IPS-NIHi7 (cell line): ENCODE measurements around the gene ERRFI1.
"Not testable (repeated sequence)": the region's sequence is repeated elsewhere in the genome, so short reads cannot be mapped to it uniquely, and the experiment has no call there.

Experiments
- DNase-seq: peaks from one replicate; pipeline ENCODE4 v3.0.0; 2012; ENCODE audit warnings: mixed read lengths; ENCODE audit errors: extremely low spot score

The ERRFI1 gene

GRCh38 chr1:8026153-8026975 lies at the start of gene ERRFI1:
Gene ERRFI1, minus strand, starts transcription at chr1:8026309. Its CDS starts 10,690 bp downstream, at chr1:8015619.
- peak; percentile 95 for DNase-seq

GRCh38 chr1:8075511-8076051 lies 49.5 kb upstream of the ERRFI1 start:
- DNase-seq: no peak

GRCh38 chr1:8073112-8073855 lies 47.2 kb upstream of the ERRFI1 start:
- DNase-seq: no peak

- peak; percentile 30 for DNase-seq
Measured at GRCh38 chr1:8070381-8070811, 44.3 kb upstream of the ERRFI1 start.

GRCh38 chr1:8069614-8070320 lies 43.7 kb upstream of the ERRFI1 start:
- not testable (repeated sequence) for DNase-seq

GRCh38 chr1:8065369-8065768 lies 39.3 kb upstream of the ERRFI1 start:
- DNase-seq: no peak

- DNase-seq: peak; percentile 17
Measured at GRCh38 chr1:8063298-8064036, 37.4 kb upstream of the ERRFI1 start.

GRCh38 chr1:8062861-8063260 lies 36.8 kb upstream of the ERRFI1 start:
- no peak for DNase-seq

- no peak for DNase-seq
Measured at GRCh38 chr1:8061673-8062386, 35.7 kb upstream of the ERRFI1 start.

- DNase-seq: no peak
Measured at GRCh38 chr1:8061210-8061609, 35.1 kb upstream of the ERRFI1 start.

GRCh38 chr1:8059161-8059622 lies 33.1 kb upstream of the ERRFI1 start:
- DNase-seq: no peak

- DNase-seq: not testable (repeated sequence)
Measured at GRCh38 chr1:8057779-8058178, 31.7 kb upstream of the ERRFI1 start.

GRCh38 chr1:8055973-8056372 lies 29.9 kb upstream of the ERRFI1 start:
- no peak for DNase-seq

- DNase-seq: no peak
Measured at GRCh38 chr1:8053878-8054567, 27.9 kb upstream of the ERRFI1 start.

- DNase-seq: no peak
Measured at GRCh38 chr1:8051650-8052049, 25.5 kb upstream of the ERRFI1 start.

GRCh38 chr1:8049229-8049628 lies 23.1 kb upstream of the ERRFI1 start:
- not testable (repeated sequence) for DNase-seq

GRCh38 chr1:8047686-8048445 lies 21.8 kb upstream of the ERRFI1 start:
- no peak for DNase-seq

- no peak for DNase-seq
Measured at GRCh38 chr1:8047112-8047511, 21.0 kb upstream of the ERRFI1 start.

- DNase-seq: no peak
Measured at GRCh38 chr1:8046391-8046790, 20.3 kb upstream of the ERRFI1 start.
